Hepatocyte (in vitro differentiated cells): ENCODE results near the gene GRK4.
"Not testable (repeated sequence)": the region's sequence is repeated elsewhere in the genome, so short reads cannot be mapped to it uniquely, and the experiment has no call there.

ENCODE experiments used
- EZH2 ChIP-seq: fragments of 200-600 bp; sonication (generic); IDR thresholded peaks from 2 replicates; pipeline ENCODE4 v1.6.1; 2016; ENCODE audit warnings: antibody characterized with exemption, mild to moderate bottlenecking, borderline replicate concordance
- TF ChIP-seq, protein P1 (sequence below): fragments of 200-600 bp; sonication (generic); IDR thresholded peaks from 2 replicates; pipeline ENCODE4 v1.5.1; 2016; ENCODE audit warnings: antibody characterized with exemption, mild to moderate bottlenecking; ENCODE audit not compliant: poor library complexity

DNA sequence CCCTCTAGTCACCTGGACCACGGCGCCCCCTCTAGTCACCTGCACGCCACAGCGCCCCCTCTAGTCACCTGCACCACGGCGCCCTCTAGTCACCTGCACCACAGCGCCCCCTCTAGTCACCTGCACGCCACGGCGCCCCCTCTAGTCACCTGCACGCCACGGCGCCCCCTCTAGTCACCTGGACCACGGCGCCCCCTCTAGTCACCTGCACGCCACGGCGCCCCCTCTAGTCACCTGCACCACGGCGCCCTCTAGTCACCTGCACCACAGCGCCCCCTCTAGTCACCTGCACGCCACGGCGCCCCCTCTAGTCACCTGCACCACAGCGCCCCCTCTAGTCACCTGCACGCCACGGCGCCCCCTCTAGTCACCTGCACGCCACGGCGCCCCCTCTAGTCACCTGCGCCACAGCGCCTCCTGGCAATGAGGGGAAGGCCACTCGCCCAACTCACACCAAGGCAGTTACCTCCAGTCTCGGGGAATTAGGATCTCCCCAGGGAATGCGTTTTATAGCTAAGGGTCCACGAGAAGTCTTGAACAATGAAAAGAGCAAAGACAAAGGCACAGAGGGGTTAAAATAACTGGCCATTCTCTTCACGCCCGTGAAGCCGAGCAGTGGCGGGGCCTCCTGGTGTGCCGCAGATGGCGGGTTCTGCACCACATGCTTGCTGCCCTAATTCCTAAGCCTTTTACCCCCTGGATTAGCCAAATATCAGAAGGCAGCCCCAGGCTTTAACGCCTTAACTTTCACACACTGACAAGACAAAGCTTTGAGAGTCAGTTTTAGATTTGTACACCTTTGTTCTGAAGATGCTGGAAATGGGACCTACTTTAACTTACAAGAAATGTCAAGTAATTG is 8.0 kb upstream of the GRK4 start:
- TF ChIP-seq, protein P1, sequence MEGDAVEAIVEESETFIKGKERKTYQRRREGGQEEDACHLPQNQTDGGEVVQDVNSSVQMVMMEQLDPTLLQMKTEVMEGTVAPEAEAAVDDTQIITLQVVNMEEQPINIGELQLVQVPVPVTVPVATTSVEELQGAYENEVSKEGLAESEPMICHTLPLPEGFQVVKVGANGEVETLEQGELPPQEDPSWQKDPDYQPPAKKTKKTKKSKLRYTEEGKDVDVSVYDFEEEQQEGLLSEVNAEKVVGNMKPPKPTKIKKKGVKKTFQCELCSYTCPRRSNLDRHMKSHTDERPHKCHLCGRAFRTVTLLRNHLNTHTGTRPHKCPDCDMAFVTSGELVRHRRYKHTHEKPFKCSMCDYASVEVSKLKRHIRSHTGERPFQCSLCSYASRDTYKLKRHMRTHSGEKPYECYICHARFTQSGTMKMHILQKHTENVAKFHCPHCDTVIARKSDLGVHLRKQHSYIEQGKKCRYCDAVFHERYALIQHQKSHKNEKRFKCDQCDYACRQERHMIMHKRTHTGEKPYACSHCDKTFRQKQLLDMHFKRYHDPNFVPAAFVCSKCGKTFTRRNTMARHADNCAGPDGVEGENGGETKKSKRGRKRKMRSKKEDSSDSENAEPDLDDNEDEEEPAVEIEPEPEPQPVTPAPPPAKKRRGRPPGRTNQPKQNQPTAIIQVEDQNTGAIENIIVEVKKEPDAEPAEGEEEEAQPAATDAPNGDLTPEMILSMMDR, result not testable (repeated sequence)
- not testable (repeated sequence) for TF ChIP-seq EZH2
